ENCODE results near the gene ANKLE2. TPM values are rescaled to one million over a fixed set of nuclear protein-coding genes. Genes with fewer than 3 reads are reported as not detected.

The ANKLE2 gene
- total and polyA plus RNA-seq, 3 donors from 2014 or later = 103 to 204 (median 120) TPM

- no peaks in the 10 kb centered on the region for H3K36me3 ChIP-seq (ENCODE audit: low read depth, missing control alignments)
- no peaks in the 10 kb centered on the region for H3K9me3 ChIP-seq
- no peak for DNase-seq
- TF ChIP-seq POLR2A (IDR thresholded peaks at IDR 0.05) (no peak), CTCF (IDR thresholded peaks at IDR 0.05) (no peak)
- no peaks in the 10 kb centered on the region for H3K27me3 ChIP-seq
- H3K4me1 ChIP-seq = no peaks in the 10 kb centered on the region
- WGBS, 2 donors = 86 to 93% methylated on average over 11 of the region's 11 CpGs
- no peak overlapping the region for H3K4me3 ChIP-seq
- intact Hi-C loops (cut with DNase I; ENCODE audit: low total_unique reads) = no loop called here
- no peak overlapping the region for H3K27ac ChIP-seq
Observed at GRCh38 chr12:132740652-132741051, 21.0 kb downstream of the ANKLE2 start.

GRCh38 chr12:132740313-132740646 lies 21.4 kb downstream of the ANKLE2 start:
- intact Hi-C loops (cut with DNase I; ENCODE audit: low total_unique reads) = no loop called here
- WGBS, 2 donors = 86 to 90% methylated on average over 6 of the region's 6 CpGs
- TF ChIP-seq CTCF (IDR thresholded peaks at IDR 0.05) (no peak), POLR2A (IDR thresholded peaks at IDR 0.05) (no peak)
- H3K9me3 ChIP-seq = no peaks in the 10 kb centered on the region
- no peaks in the 10 kb centered on the region for H3K36me3 ChIP-seq (ENCODE audit: low read depth, missing control alignments)
- H3K4me3 ChIP-seq = no peak overlapping the region
- H3K4me1 ChIP-seq = no peaks in the 10 kb centered on the region
- no peak overlapping the region for H3K27ac ChIP-seq
- no peak for DNase-seq
- H3K27me3 ChIP-seq = no peaks in the 10 kb centered on the region

GRCh38 chr12:132739600-132740312 lies 21.9 kb downstream of the ANKLE2 start:
- TF ChIP-seq CTCF (IDR thresholded peaks at IDR 0.05) (no peak), POLR2A (IDR thresholded peaks at IDR 0.05) (no peak)
- Histone ChIP-seq H3K27ac (no peak overlapping the region), H3K4me3 (no peak overlapping the region), H3K9me3 (no peaks in the 10 kb centered on the region), H3K27me3 (no peaks in the 10 kb centered on the region), H3K4me1 (no peaks in the 10 kb centered on the region), H3K36me3 (ENCODE audit: low read depth, missing control alignments) (no peaks in the 10 kb centered on the region)
- intact Hi-C loops (cut with DNase I; ENCODE audit: low total_unique reads) = no loop called here
- WGBS, 2 donors = 83 to 88% methylated on average over 19 of the region's 19 CpGs
- no peak for DNase-seq

GRCh38 chr12:132736913-132737312 lies 24.7 kb downstream of the ANKLE2 start:
- DNase-seq = no peak
- Histone ChIP-seq H3K36me3 (ENCODE audit: low read depth, missing control alignments) (no peaks in the 10 kb centered on the region), H3K4me1 (no peaks in the 10 kb centered on the region), H3K9me3 (no peaks in the 10 kb centered on the region), H3K4me3 (no peak overlapping the region), H3K27me3 (no peaks in the 10 kb centered on the region), H3K27ac (no peak overlapping the region)
- intact Hi-C loops (cut with DNase I; ENCODE audit: low total_unique reads) = no loop called here
- TF ChIP-seq CTCF (IDR thresholded peaks at IDR 0.05) (no peak), POLR2A (IDR thresholded peaks at IDR 0.05) (no peak)
- WGBS, 2 donors = 85 to 90% methylated on average over 13 to 15 of the region's 15 CpGs

GRCh38 chr12:132736378-132736777 lies 25.3 kb downstream of the ANKLE2 start:
- DNase-seq = no peak
- Histone ChIP-seq H3K9me3 (no peaks in the 10 kb centered on the region), H3K4me3 (no peak overlapping the region), H3K36me3 (ENCODE audit: low read depth, missing control alignments) (no peaks in the 10 kb centered on the region), H3K27ac (no peak overlapping the region), H3K27me3 (no peaks in the 10 kb centered on the region), H3K4me1 (no peaks in the 10 kb centered on the region)
- intact Hi-C loops (cut with DNase I; ENCODE audit: low total_unique reads) = no loop called here
- WGBS, 2 donors = 92% methylated on average over 12 of the region's 12 CpGs
- TF ChIP-seq CTCF (IDR thresholded peaks at IDR 0.05) (no peak), POLR2A (IDR thresholded peaks at IDR 0.05) (no peak)

Data from testis (tissue), 3 donors.